A673 (cell line): ENCODE data around the gene C1QTNF8. TPM values are rescaled to one million over a fixed set of nuclear protein-coding genes. Genes with fewer than 3 reads are reported as not detected.

Experiments
- BruUV-seq: library from RNA; stranded (reverse); fragments of 400-500 nt; replicated peaks from 2 replicates; lab custom pipeline; 2021; lab: Mats Ljungman, UMichigan
- CTCF ChIA-PET: fragments of 300-600 bp; sonication (Branson Sonifier 250); formaldehyde crosslinking; loops from one replicate; lab custom pipeline; 2022; ENCODE audit warnings: antibody characterized with exemption; lab: Charles Lee
- POLR2A ChIA-PET: fragments of 300-600 bp; sonication (Branson Sonifier 250); formaldehyde crosslinking; loops from one replicate; lab custom pipeline; 2022; ENCODE audit warnings: antibody characterized with exemption; ENCODE audit not compliant: low non-redundant PET; lab: Charles Lee
- DNase-seq: peaks from one replicate; pipeline ENCODE4 v3.0.0-alpha.2; 2015; ENCODE audit warnings: low spot score
- H3K27ac ChIP-seq: fragments of 200-600 bp; sonication (generic); 2 replicates; pipeline ENCODE4 v1.5.1; 2016; ENCODE audit warnings: mixed run types, low read depth, mild to moderate bottlenecking, mixed read lengths, antibody characterized with exemption, low read length; ENCODE audit not compliant: poor library complexity, severe bottlenecking
- H3K27me3 ChIP-seq: fragments of 200-600 bp; sonication (generic); replicated peaks from 2 replicates; pipeline ENCODE4 v1.6.1; 2017; ENCODE audit warnings: mixed run types, low read depth, mild to moderate bottlenecking, mixed read lengths, antibody characterized with exemption, low read length; ENCODE audit not compliant: insufficient read depth, poor library complexity
- H3K36me3 ChIP-seq: fragments of 200-600 bp; sonication (generic); 2 replicates; pipeline ENCODE4 v1.6.1; 2016; ENCODE audit warnings: mixed run types, mild to moderate bottlenecking, mixed read lengths, antibody characterized with exemption, low read length; ENCODE audit not compliant: insufficient read depth, poor library complexity, severe bottlenecking
- H3K4me1 ChIP-seq: fragments of 200-600 bp; sonication (generic); 2 replicates; pipeline ENCODE4 v1.6.1; 2017; ENCODE audit warnings: mixed run types, mild to moderate bottlenecking, mixed read lengths, antibody characterized with exemption, low read length; ENCODE audit not compliant: insufficient read depth, poor library complexity, severe bottlenecking
- H3K4me3 ChIP-seq: fragments of 200-600 bp; sonication (generic); 2 replicates; pipeline ENCODE4 v1.5.1; 2016; ENCODE audit warnings: low read depth, mixed run types, mild to moderate bottlenecking, mixed read lengths, low read length; ENCODE audit not compliant: poor library complexity, severe bottlenecking
- H3K9me3 ChIP-seq: fragments of 200-600 bp; sonication (generic); 2 replicates; pipeline ENCODE4 v1.6.1; 2016; ENCODE audit warnings: mixed run types, low read depth, mild to moderate bottlenecking, mixed read lengths, antibody characterized with exemption, low read length; ENCODE audit not compliant: poor library complexity, severe bottlenecking
- CTCF ChIP-seq: fragments of 300-800, 200-600 bp; sonication (generic); conservative IDR thresholded peaks from 2 replicates; pipeline ENCODE4 v1.5.1; 2017; ENCODE audit warnings: low read depth, mild to moderate bottlenecking, antibody characterized with exemption, low read length, moderate library complexity, mixed read lengths
- EZH2 ChIP-seq: fragments of 200-600 bp; sonication (generic); IDR thresholded peaks from 2 replicates; pipeline ENCODE4 v1.6.1; 2017; ENCODE audit warnings: borderline replicate concordance, low read depth, mild to moderate bottlenecking, mixed read lengths, antibody characterized with exemption, low read length; ENCODE audit not compliant: poor library complexity, severe bottlenecking
- intact Hi-C: fragments of 100-400 bp; cut with micrococcal nuclease; formaldehyde crosslinking; loops from one replicate; pipeline ENCODE4 v1.10.0; 2022; ENCODE audit not compliant: unreplicated experiment
- total RNA-seq: library from RNA; stranded (reverse); gene quantifications from 2 replicates; pipeline ENCODE4 v1.2.3, GENCODE V29; 2021

Gene C1QTNF8
- total RNA-seq, 1 experiment from 2014 or later: not detected

GRCh38 chr16:1065469-1066128, 30.4 kb downstream of the C1QTNF8 start:
- peaks cover 73% of the 10 kb centered on the region for H3K27me3 ChIP-seq
- TF ChIP-seq CTCF (no peak), EZH2 (peak; percentile 79)
- ChIA-PET POLR2A (no interaction called here), CTCF (no interaction called here)
- DNase-seq: no peak
- no TSS peak for BruUV-seq
- intact Hi-C loops: no loop called here
- H3K36me3 ChIP-seq: no peaks in the 10 kb centered on the region
- no peaks in the 10 kb centered on the region for H3K4me1 ChIP-seq
- no peak overlapping the region for H3K4me3 ChIP-seq
- no peak overlapping the region for H3K27ac ChIP-seq
- no peaks in the 10 kb centered on the region for H3K9me3 ChIP-seq

- Histone ChIP-seq H3K27ac (no peak overlapping the region), H3K9me3 (no peaks in the 10 kb centered on the region), H3K36me3 (no peaks in the 10 kb centered on the region), H3K4me3 (no peak overlapping the region), H3K27me3 (peaks cover 58% of the 10 kb centered on the region), H3K4me1 (no peaks in the 10 kb centered on the region)
- no peak for TF ChIP-seq EZH2
- no peak for TF ChIP-seq CTCF
- intact Hi-C loops: no loop called here
- POLR2A ChIA-PET: no interaction called here
- BruUV-seq: no TSS peak
- DNase-seq: no peak
- CTCF ChIA-PET: no interaction called here
Measured at GRCh38 chr16:1063728-1064127, 32.3 kb downstream of the C1QTNF8 start.

- Histone ChIP-seq H3K9me3 (no peaks in the 10 kb centered on the region), H3K27ac (no peak overlapping the region), H3K36me3 (no peaks in the 10 kb centered on the region), H3K27me3 (peaks cover 50% of the 10 kb centered on the region), H3K4me3 (no peak overlapping the region), H3K4me1 (no peaks in the 10 kb centered on the region)
- ChIA-PET CTCF (no interaction called here), POLR2A (no interaction called here)
- TF ChIP-seq EZH2 (no peak), CTCF (no peak)
- intact Hi-C loops: no loop called here
- BruUV-seq: no TSS peak
- no peak for DNase-seq
Measured at GRCh38 chr16:1062895-1063294, 33.1 kb downstream of the C1QTNF8 start.
